ENCODE measurements around the gene OR2B3. TPM values are rescaled to one million over a fixed set of nuclear protein-coding genes. Genes with fewer than 3 reads are reported as not detected.

Gene OR2B3
- total RNA-seq, result not detected in 2 replicates

GRCh38 chr6:29087213-29087612, at the start of gene OR2B3:
TSS of gene OR2B3 (minus strand) at chr6:29087313. CDS start at chr6:29087248, 65 bp downstream.

DNA sequence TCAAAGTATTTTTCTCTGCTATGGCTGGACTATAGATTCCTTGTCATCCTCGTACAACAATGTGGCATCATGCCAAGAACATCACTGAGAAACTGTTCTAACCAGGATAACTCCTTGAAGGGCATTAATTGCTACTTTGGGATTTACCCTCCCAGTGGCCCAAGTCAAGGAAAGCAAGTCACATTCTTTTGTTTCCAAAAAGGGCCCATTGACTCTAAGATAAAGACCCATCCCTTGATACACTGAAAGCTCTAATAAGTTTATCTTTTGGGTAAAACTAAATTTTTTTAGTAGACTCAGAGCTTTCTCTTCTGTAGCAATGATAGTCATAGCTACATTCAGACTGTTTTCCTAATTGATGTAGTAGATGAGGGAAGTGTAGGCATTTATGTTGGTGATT, 20.6 kb upstream of the OR2B3 start, which contains the start of gene OR2J3:
Gene OR2J3, plus strand, starts transcription at position 301 of the 400 bp plus-strand sequence. CDS start 3,833 bp downstream, outside the sequence.

DNA sequence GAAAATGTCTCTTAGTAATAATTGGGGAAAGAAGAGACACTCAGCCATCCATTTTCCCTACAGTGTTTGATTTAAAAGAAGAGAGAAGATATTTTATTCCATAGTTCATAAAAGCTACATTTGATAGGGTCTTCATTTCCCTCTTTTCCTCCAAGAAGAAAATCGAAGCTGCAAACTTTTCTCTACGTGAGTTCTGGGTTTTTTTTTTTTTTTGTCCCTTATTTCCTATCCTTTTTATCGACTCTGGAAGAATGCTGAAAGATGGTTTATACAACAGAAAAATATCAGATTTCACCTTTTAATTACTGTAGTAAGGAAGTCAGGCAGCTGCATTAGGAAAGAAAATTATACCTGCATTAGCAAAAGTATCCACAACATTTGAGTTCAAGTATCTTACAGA, 12.1 kb upstream of the OR2B3 start, which contains the start of gene OR2J1:
Gene OR2J1, plus strand, starts transcription at position 301 of the 400 bp plus-strand sequence. CDS start 1,453 bp downstream, outside the sequence.

GRCh38 chr6:29045075-29045474, 42.0 kb downstream of the OR2B3 start, which contains the start of gene OR2W1:
TSS of gene OR2W1 (minus strand) at chr6:29045175. CDS start at chr6:29045175, 0 bp downstream.

Other genes with a start within 250 kb of the OR2B3 start
- gene TRIM27, start 163.3 kb downstream of the OR2B3 start, total RNA-seq, result 59.9 and 72.1 TPM in 2 replicates
- 1.7 and 2.9 TPM in 2 replicates for gene ZNF311, start 82.0 kb downstream of the OR2B3 start, total RNA-seq
- gene OR2W1, start 42.1 kb downstream of the OR2B3 start, total RNA-seq, result not detected in 2 replicates
- gene OR2J1, start 12.2 kb upstream of the OR2B3 start, total RNA-seq, result not detected in 2 replicates
- not detected in 2 replicates for gene OR2J3, start 20.7 kb upstream of the OR2B3 start, total RNA-seq
- gene OR2J2, start 83.6 kb upstream of the OR2B3 start, total RNA-seq, result not detected in 2 replicates
- not detected in 2 replicates for gene OR14J1, start 214.4 kb upstream of the OR2B3 start, total RNA-seq